ENCODE measurements around the gene NKD1.

- TF ChIP-seq POLR2A (IDR thresholded peaks at IDR 0.05) = no peak
- TF ChIP-seq, protein P1, sequence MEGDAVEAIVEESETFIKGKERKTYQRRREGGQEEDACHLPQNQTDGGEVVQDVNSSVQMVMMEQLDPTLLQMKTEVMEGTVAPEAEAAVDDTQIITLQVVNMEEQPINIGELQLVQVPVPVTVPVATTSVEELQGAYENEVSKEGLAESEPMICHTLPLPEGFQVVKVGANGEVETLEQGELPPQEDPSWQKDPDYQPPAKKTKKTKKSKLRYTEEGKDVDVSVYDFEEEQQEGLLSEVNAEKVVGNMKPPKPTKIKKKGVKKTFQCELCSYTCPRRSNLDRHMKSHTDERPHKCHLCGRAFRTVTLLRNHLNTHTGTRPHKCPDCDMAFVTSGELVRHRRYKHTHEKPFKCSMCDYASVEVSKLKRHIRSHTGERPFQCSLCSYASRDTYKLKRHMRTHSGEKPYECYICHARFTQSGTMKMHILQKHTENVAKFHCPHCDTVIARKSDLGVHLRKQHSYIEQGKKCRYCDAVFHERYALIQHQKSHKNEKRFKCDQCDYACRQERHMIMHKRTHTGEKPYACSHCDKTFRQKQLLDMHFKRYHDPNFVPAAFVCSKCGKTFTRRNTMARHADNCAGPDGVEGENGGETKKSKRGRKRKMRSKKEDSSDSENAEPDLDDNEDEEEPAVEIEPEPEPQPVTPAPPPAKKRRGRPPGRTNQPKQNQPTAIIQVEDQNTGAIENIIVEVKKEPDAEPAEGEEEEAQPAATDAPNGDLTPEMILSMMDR (IDR thresholded peaks at IDR 0.05) = no peak
Measured at GRCh38 chr16:50515218-50515617, 33.0 kb upstream of the NKD1 start.

Data from uterus (tissue), 2 donors.